ENCODE measurements around the gene SCYL2. TPM values are rescaled to one million over a fixed set of nuclear protein-coding genes. Genes with fewer than 3 reads are reported as not detected.
A peak's percentile ranks its signal among the peaks of the same experiment; 100 is the strongest.

SCYL2 gene
- total and polyA plus RNA-seq, 10 donors = 8.4 to 72.4 (median 45.8) TPM

DNA sequence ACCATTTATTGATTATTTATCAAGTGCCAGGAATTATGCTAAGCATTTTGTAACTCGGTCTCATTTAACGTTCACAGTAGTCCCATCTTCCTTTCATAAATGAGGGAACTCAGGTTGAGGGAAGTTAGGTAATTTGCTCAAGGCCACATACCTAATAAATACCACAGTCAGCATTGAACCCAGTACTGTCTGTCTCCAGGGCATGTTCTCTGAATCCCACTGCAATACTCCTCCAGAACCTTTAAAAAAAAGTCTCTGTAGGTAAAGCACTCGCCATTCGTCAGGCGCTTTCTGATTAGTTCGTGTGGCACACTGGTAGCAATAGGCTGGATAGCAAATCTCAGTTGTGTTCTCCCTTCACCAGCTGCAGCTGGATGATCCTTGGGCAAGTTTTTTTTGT is 104.2 kb downstream of the SCYL2 start:
- H3K4me3 ChIP-seq = no peak overlapping the region
- no peak for DNase-seq
- H3K4me1 ChIP-seq = no peaks in the 10 kb centered on the region
- no peak overlapping the region for H3K27ac ChIP-seq
- WGBS, 5 donors = 78 to 89% (median 84%) methylated on average over 6 of the region's 6 CpGs
- TF ChIP-seq, protein P1, sequence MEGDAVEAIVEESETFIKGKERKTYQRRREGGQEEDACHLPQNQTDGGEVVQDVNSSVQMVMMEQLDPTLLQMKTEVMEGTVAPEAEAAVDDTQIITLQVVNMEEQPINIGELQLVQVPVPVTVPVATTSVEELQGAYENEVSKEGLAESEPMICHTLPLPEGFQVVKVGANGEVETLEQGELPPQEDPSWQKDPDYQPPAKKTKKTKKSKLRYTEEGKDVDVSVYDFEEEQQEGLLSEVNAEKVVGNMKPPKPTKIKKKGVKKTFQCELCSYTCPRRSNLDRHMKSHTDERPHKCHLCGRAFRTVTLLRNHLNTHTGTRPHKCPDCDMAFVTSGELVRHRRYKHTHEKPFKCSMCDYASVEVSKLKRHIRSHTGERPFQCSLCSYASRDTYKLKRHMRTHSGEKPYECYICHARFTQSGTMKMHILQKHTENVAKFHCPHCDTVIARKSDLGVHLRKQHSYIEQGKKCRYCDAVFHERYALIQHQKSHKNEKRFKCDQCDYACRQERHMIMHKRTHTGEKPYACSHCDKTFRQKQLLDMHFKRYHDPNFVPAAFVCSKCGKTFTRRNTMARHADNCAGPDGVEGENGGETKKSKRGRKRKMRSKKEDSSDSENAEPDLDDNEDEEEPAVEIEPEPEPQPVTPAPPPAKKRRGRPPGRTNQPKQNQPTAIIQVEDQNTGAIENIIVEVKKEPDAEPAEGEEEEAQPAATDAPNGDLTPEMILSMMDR (IDR thresholded peaks at IDR 0.05 in 8 of 11, conservative IDR thresholded peaks at IDR 0.05 in 3 of 11) = no peak
- TF ChIP-seq POLR2AphosphoS5 (IDR thresholded peaks at IDR 0.05) (no peak), POLR2A (IDR thresholded peaks at IDR 0.05) (no peak)
- peaks cover 0 to 10% (median 0%) of the 10 kb centered on the region in 7 donors for H3K27me3 ChIP-seq (replicated peaks in 1 of 7)
- no peaks in the 10 kb centered on the region for H3K36me3 ChIP-seq
- intact Hi-C loops (cut with DNase I; ENCODE audit: low total_unique reads) = no loop called here
- no peaks in the 10 kb centered on the region for H3K9me3 ChIP-seq

DNA sequence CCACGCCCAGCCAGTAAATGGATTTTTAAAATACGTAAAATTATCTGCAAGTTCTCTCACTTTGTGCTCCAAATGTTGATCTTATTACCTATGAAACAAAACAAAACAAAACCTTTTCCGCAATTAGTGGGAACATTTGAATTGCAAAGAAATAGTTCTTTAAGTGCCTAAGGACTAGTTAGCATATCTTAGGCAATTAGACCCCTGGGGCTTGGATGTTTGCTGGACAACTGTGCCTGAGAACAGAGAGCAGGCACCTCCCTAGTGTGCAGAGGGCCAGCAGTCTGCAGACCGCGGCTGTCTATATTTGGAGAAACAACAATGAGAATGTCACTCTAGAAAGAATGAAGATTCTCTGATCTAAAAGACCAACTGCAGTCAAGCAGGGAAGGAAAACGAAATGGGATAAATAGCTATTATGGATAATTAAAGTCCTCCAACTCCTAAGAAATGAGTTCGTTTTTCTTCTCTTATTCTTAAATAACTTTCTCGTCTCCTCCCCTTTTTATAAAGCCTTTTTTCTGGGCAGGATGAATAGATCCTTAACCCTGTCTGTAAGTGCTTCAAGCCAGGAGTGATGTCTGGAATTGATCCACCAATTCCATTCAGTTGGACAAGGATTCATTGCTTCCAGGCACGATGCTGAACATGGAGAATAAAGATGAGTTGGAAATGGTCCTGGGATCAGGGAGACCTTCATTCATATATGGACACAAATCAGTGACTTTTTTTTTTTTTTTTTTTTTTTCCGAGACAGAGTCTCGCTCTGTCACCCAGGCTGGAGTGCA is 106.1 kb downstream of the SCYL2 start:
- intact Hi-C loops (cut with DNase I; ENCODE audit: low total_unique reads) = no loop called here
- H3K27ac ChIP-seq = no peak overlapping the region
- TF ChIP-seq POLR2AphosphoS5 (IDR thresholded peaks at IDR 0.05) = no peak
- TF ChIP-seq, protein P1 (IDR thresholded peaks at IDR 0.05 in 8 of 11, conservative IDR thresholded peaks at IDR 0.05 in 3 of 11) = no peak
- no peaks in the 10 kb centered on the region for H3K36me3 ChIP-seq
- no peaks in the 10 kb centered on the region for H3K9me3 ChIP-seq
- H3K4me1 ChIP-seq = no peaks in the 10 kb centered on the region
- DNase-seq = no peak
- H3K4me3 ChIP-seq = no peak overlapping the region
- 52 to 64% (median 57%) methylated on average over 10 to 11 of the region's 11 CpGs for WGBS, 5 donors
- H3K27me3 ChIP-seq (replicated peaks in 1 of 7) = peaks cover 0 to 10% (median 0%) of the 10 kb centered on the region in 7 donors

DNA sequence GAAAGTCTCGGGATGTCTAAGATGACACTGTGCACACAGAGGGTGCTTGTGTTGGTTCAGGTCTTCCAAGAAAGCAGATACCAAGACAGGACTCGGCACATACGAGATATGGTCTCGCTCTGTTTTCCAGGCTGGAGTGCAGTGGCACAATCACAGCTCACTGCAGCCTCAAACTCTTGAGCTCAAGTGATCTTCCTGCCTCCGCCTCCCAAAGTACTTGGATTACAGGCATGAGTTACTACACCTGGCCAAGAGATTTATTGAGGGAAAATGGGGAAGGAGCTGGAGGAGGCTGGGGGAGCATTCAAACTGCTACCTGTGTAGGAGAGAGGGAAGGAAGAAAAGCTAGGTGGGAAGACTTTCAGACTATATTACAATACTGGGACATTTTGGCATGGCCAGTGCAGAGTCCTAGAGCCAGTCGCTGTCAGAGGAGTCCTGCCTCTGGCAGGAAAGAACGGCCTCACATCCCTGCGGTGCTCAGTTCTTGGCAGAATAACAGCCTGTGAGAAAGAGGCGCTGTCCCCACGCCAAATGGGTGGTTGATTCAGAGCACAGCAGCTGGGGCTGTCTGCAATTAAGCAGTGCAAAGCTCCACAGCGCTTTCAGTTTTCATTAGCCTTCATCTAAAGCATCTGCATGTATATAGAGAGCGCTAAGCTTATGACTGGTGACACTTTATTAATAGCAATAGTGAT is 108.2 kb downstream of the SCYL2 start:
- no peaks in the 10 kb centered on the region for H3K36me3 ChIP-seq
- H3K4me3 ChIP-seq = peak overlapping the region in 1 of 8 donors; percentile 15
- H3K27ac ChIP-seq = no peak overlapping the region
- TF ChIP-seq POLR2AphosphoS5 (IDR thresholded peaks at IDR 0.05) = no peak
- intact Hi-C loops (cut with DNase I; ENCODE audit: low total_unique reads) = no loop called here
- peaks cover 0 to 10% (median 0%) of the 10 kb centered on the region in 7 donors for H3K27me3 ChIP-seq (replicated peaks in 1 of 7)
- H3K9me3 ChIP-seq = no peaks in the 10 kb centered on the region
- no peaks in the 10 kb centered on the region for H3K4me1 ChIP-seq
- no peak for DNase-seq
- 68 to 76% (median 74%) methylated on average over 12 of the region's 12 CpGs for WGBS, 5 donors

DNA sequence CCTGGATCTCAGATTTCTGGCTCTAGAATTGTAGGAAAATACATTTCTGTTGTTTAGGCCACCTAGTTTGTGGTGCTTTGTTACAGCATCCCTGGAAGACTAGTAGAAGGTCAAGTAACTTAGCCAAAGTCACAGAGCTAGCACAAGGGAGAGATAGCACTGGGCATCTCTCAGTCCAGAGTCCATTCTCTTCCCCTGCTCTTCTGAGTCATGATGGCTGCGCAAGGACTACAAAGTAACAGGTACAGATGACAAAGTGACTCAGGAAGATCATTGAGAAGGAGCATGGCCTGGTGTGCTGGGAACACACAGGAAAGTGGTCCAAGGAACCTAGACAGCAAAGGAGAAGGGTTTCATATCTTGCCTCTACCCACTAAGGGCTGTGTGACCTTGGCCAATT is 109.2 kb downstream of the SCYL2 start:
- TF ChIP-seq POLR2AphosphoS5 (IDR thresholded peaks at IDR 0.05) (no peak), POLR2A (IDR thresholded peaks at IDR 0.05) (no peak)
- TF ChIP-seq, protein P1 (IDR thresholded peaks at IDR 0.05 in 8 of 11, conservative IDR thresholded peaks at IDR 0.05 in 3 of 11) = no peak
- intact Hi-C loops (cut with DNase I; ENCODE audit: low total_unique reads) = no loop called here
- Histone ChIP-seq H3K9me3 (no peaks in the 10 kb centered on the region), H3K4me3 (no peak overlapping the region), H3K27ac (no peak overlapping the region), H3K27me3 (replicated peaks in 1 of 7) (peaks cover 0 to 10% (median 0%) of the 10 kb centered on the region in 7 donors), H3K4me1 (no peaks in the 10 kb centered on the region), H3K36me3 (no peaks in the 10 kb centered on the region)
- no peak for DNase-seq
- 92 to 100% (median 96%) methylated on average over 1 of the region's 1 CpG for WGBS, 5 donors

All from spleen (tissue), 11 donors.